HG03066 (cell line): ENCODE data around the gene SLC37A4.
"Not testable (repeated sequence)": the region's sequence is repeated elsewhere in the genome, so short reads cannot be mapped to it uniquely, and the experiment has no call there.

Experiments
- ATAC-seq: cut with Tn5 transposase; IDR thresholded peaks from one replicate; pipeline ENCODE4 v1.9.1; 2021; ENCODE audit warnings: low read depth; ENCODE audit not compliant: unreplicated experiment

Gene SLC37A4

GRCh38 chr11:119030329-119031047, at the start of gene SLC37A4:
TSS of gene SLC37A4 (minus strand) at chr11:119030877.
- ATAC-seq, result peak; percentile 88

- no peak for ATAC-seq
Measured at GRCh38 chr11:119078675-119079420, 48.2 kb upstream of the SLC37A4 start.

GRCh38 chr11:119077839-119078238, 47.2 kb upstream of the SLC37A4 start:
- no peak for ATAC-seq

- peak; percentile 95 for ATAC-seq
Measured at GRCh38 chr11:119067371-119068222, 36.9 kb upstream of the SLC37A4 start, which contains the start of gene VPS11. TSS of gene VPS11 (plus strand) at chr11:119067818. CDS start at chr11:119067824, 6 bp downstream.

GRCh38 chr11:119065369-119065768, 34.7 kb upstream of the SLC37A4 start:
- no peak for ATAC-seq

GRCh38 chr11:119062779-119063178, 32.1 kb upstream of the SLC37A4 start:
- ATAC-seq, result no peak

- ATAC-seq, result no peak
Measured at GRCh38 chr11:119061256-119061655, 30.6 kb upstream of the SLC37A4 start.

- ATAC-seq, result not testable (repeated sequence)
Measured at GRCh38 chr11:119059128-119059527, 28.5 kb upstream of the SLC37A4 start.

- ATAC-seq, result peak; percentile 90
Measured at GRCh38 chr11:119057000-119057769, 26.5 kb upstream of the SLC37A4 start, which contains the start of gene HYOU1. TSS of gene HYOU1 (minus strand) at chr11:119057205. CDS start at chr11:119056160, 1,045 bp downstream.

- peak; percentile 13 for ATAC-seq
Measured at GRCh38 chr11:119056421-119056999, 25.8 kb upstream of the SLC37A4 start.

- ATAC-seq, result no peak
Measured at GRCh38 chr11:119055901-119056300, 25.2 kb upstream of the SLC37A4 start.

GRCh38 chr11:119054418-119054817, 23.7 kb upstream of the SLC37A4 start:
- no peak for ATAC-seq

- no peak for ATAC-seq
Measured at GRCh38 chr11:119052163-119052814, 21.6 kb upstream of the SLC37A4 start.

GRCh38 chr11:119051440-119052162, 20.9 kb upstream of the SLC37A4 start:
- ATAC-seq, result no peak

GRCh38 chr11:119049081-119049480, 18.4 kb upstream of the SLC37A4 start:
- ATAC-seq, result no peak

GRCh38 chr11:119048644-119049043, 18.0 kb upstream of the SLC37A4 start:
- no peak for ATAC-seq

- no peak for ATAC-seq
Measured at GRCh38 chr11:119047205-119047604, 16.5 kb upstream of the SLC37A4 start.

- no peak for ATAC-seq
Measured at GRCh38 chr11:119046489-119046888, 15.8 kb upstream of the SLC37A4 start.
